ENCODE measurements around the gene TNFRSF25. TPM values are rescaled to one million over a fixed set of nuclear protein-coding genes. Genes with fewer than 3 reads are reported as not detected.

The TNFRSF25 gene
- total and polyA plus RNA-seq, 2 donors (not counting 3 experiments of a cell fraction or from before 2014, with no cell fraction given): 33.9 to 38.8 TPM

GRCh38 chr1:6491081-6491449 lies 25.1 kb upstream of the TNFRSF25 start:
- CTCF ChIA-PET: interaction anchor here (1.0 to 10.9 kb wide), 11 partner anchors 10 to 245 kb away, joined by 3 to 113 read pairs (median 4); partner anchors contain the start of gene NOL9
- dilution Hi-C loops (cut with MboI; ENCODE audit: extremely low pct_ligation_motif_present, low sequenced_read_pairs): no loop called here

GRCh38 chr1:6490181-6491080 lies 24.5 kb upstream of the TNFRSF25 start:
- dilution Hi-C loops (cut with MboI; ENCODE audit: extremely low pct_ligation_motif_present, low sequenced_read_pairs): no loop called here
- DNase-seq (ENCODE audit: low read depth, low spot score) (peak; percentile 57), FAIRE-seq (peak; percentile 80)
- Histone ChIP-seq H3K9ac (replicated peaks; ENCODE audit: extremely low read depth, insufficient read depth, low read length) (peak overlapping the region; percentile 58), H2AFZ (ENCODE audit: low read depth, low read length) (peak overlapping the region; percentile 33), H3K9me3 (replicated peaks; ENCODE audit: control insufficient read depth, insufficient read depth, low read length) (no peaks in the 10 kb centered on the region), H4K20me1 (replicated peaks; ENCODE audit: control insufficient read depth, extremely low read depth, insufficient read depth, low read length) (no peaks in the 10 kb centered on the region), H3K9me1 (replicated peaks; ENCODE audit: control insufficient read depth, extremely low read depth, insufficient read depth, low read length) (no peaks in the 10 kb centered on the region), H3K27ac (ENCODE audit: insufficient read depth, low read depth, low read length) (peak overlapping the region; percentile 86), H3K36me3 (ENCODE audit: control insufficient read depth in 2 of 2, extremely low read depth in 1 of 2, insufficient read depth in 2 of 2, low read length in 2 of 2) (no peaks in the 10 kb centered on the region), H3K4me3 (replicated peaks in 1 of 3; ENCODE audit: insufficient read depth in 1 of 3, low read depth in 1 of 3, low read length in 3 of 3) (peak overlapping the region; percentile 26 to 62 (median 43)), H3K79me2 (ENCODE audit: control insufficient read depth, insufficient read depth, low read length) (no peaks in the 10 kb centered on the region), H3K4me1 (ENCODE audit: control insufficient read depth, extremely low read depth, insufficient read depth, low read length) (peaks cover 44% of the 10 kb centered on the region), H3K27me3 (ENCODE audit: control insufficient read depth in 2 of 2, insufficient read depth in 2 of 2, low read length in 2 of 2) (no peaks in the 10 kb centered on the region), H3K4me2 (ENCODE audit: insufficient read depth, low read length) (peak overlapping the region; percentile 79)
- POLR2A ChIA-PET: interaction anchor here (0.7 kb wide), 1 partner anchor 63 kb away, joined by 5 read pairs; no protein-coding TSS in a partner anchor
- CTCF ChIA-PET: interaction anchor here (0.8 to 10.9 kb wide), 16 partner anchors 9 to 285 kb away, joined by 3 to 113 read pairs (median 3); partner anchors contain the start of gene NOL9
- BruUV-seq (replicated peaks): no TSS peak
- intact Hi-C loops (cut with micrococcal nuclease): loop anchor here (1.0 to 10.0 kb wide), 5 partner anchors 33 to 294 kb away; partner anchors contain the start of genes CAMTA1 and KLHL21
- TF ChIP-seq FOS (IDR thresholded peaks at IDR 0.05; ENCODE audit: borderline replicate concordance, insufficient read depth, low read length) (no peak), POLR2AphosphoS5 (IDR thresholded peaks at IDR 0.05; ENCODE audit: insufficient read depth, low read depth, low read length) (peak; percentile 57)

More at GRCh38 chr1:6491081-6491449, 25.1 kb upstream of the TNFRSF25 start:
- FAIRE-seq (no peak), DNase-seq (ENCODE audit: low read depth, low spot score) (no peak)
- Histone ChIP-seq H3K9me1 (replicated peaks; ENCODE audit: control insufficient read depth, extremely low read depth, insufficient read depth, low read length) (no peaks in the 10 kb centered on the region), H3K27me3 (ENCODE audit: control insufficient read depth in 2 of 2, insufficient read depth in 2 of 2, low read length in 2 of 2) (no peaks in the 10 kb centered on the region), H3K4me3 (replicated peaks in 1 of 3; ENCODE audit: insufficient read depth in 1 of 3, low read depth in 1 of 3, low read length in 3 of 3) (peak overlapping the region; percentile 26 to 62 (median 43)), H3K79me2 (ENCODE audit: control insufficient read depth, insufficient read depth, low read length) (no peaks in the 10 kb centered on the region), H3K27ac (ENCODE audit: insufficient read depth, low read depth, low read length) (peak overlapping the region; percentile 86), H4K20me1 (replicated peaks; ENCODE audit: control insufficient read depth, extremely low read depth, insufficient read depth, low read length) (no peaks in the 10 kb centered on the region), H3K4me1 (ENCODE audit: control insufficient read depth, extremely low read depth, insufficient read depth, low read length) (peaks cover 45% of the 10 kb centered on the region), H3K4me2 (ENCODE audit: insufficient read depth, low read length) (peak overlapping the region; percentile 79), H3K9ac (replicated peaks; ENCODE audit: extremely low read depth, insufficient read depth, low read length) (peak overlapping the region; percentile 58), H2AFZ (ENCODE audit: low read depth, low read length) (no peak overlapping the region), H3K36me3 (ENCODE audit: control insufficient read depth in 2 of 2, extremely low read depth in 1 of 2, insufficient read depth in 2 of 2, low read length in 2 of 2) (no peaks in the 10 kb centered on the region), H3K9me3 (replicated peaks; ENCODE audit: control insufficient read depth, insufficient read depth, low read length) (no peaks in the 10 kb centered on the region)
- POLR2A ChIA-PET: interaction anchor here (0.7 kb wide), 1 partner anchor 63 kb away, joined by 5 read pairs; no protein-coding TSS in a partner anchor
- TSS peak; percentile 50 for BruUV-seq (replicated peaks)
- intact Hi-C loops (cut with micrococcal nuclease): loop anchor here (1.0 to 10.0 kb wide), 4 partner anchors 32 to 294 kb away; partner anchors contain the start of genes CAMTA1 and KLHL21
- no peak for TF ChIP-seq EZH2 (IDR thresholded peaks at IDR 0.05; ENCODE audit: borderline replicate concordance, low read depth, low read length, severe bottlenecking)
- no peak for TF ChIP-seq MAX (IDR thresholded peaks at IDR 0.05; ENCODE audit: insufficient read depth, insufficient read length)
